ENCODE results near the gene SMG7. TPM values are rescaled to one million over a fixed set of nuclear protein-coding genes. Genes with fewer than 3 reads are reported as not detected.

Gene SMG7
- total and polyA plus RNA-seq, 2 donors (not counting 3 experiments of a cell fraction or from before 2014, with no cell fraction given) = 25.4 to 47.1 TPM

DNA sequence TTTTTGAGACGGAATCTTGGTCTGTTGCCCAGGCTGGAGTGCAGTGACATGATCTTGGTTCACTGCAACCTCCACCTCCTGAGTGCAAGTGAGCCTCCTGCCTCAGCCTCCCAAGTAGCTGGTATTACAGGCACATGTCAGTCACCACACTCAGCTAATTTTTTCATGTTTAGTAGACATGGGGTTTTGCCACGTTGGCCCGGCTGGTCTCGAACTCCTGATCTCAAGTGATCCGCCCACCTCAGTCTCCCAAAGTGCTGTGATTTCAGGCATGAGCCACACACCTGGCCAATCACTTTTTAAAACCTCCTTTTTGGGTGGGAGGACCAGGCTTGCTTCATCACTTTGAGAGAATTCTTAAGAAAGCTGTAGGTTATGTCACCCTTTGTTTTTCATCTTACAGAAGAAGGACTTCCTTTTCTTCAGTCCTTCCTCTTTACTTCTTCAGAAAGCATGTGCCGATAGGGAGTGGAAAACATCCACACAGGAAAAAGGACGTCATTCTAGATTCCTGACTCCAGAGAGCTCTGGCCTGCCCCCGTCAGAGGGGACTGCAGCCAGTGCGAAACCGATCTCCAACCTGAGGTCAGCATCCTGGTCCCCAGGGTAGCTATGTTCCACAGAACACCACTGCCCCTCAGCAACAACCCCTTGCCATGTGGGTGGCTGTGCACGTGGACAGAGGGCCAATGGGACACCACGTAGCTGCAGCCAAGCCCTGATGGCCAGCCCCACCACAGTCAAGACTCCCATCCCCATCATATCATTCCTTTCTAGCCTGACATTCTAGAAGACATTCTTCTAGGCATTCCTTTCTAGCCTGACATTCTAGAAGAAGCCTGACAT lies 96.1 kb downstream of the SMG7 start:
- FAIRE-seq = peak; percentile 74
- peak; percentile 63 for DNase-seq (ENCODE audit: low read depth, low spot score)
- Histone ChIP-seq H3K27me3 (ENCODE audit: control insufficient read depth in 2 of 2, insufficient read depth in 2 of 2, low read length in 2 of 2) (no peaks in the 10 kb centered on the region), H3K9ac (replicated peaks; ENCODE audit: extremely low read depth, insufficient read depth, low read length) (no peak overlapping the region), H3K4me3 (replicated peaks in 1 of 3; ENCODE audit: insufficient read depth in 1 of 3, low read depth in 1 of 3, low read length in 3 of 3) (no peak overlapping the region), H3K9me1 (replicated peaks; ENCODE audit: control insufficient read depth, extremely low read depth, insufficient read depth, low read length) (no peaks in the 10 kb centered on the region), H3K27ac (ENCODE audit: insufficient read depth, low read depth, low read length) (no peak overlapping the region), H2AFZ (ENCODE audit: low read depth, low read length) (peak overlapping the region; percentile 27), H4K20me1 (replicated peaks; ENCODE audit: control insufficient read depth, extremely low read depth, insufficient read depth, low read length) (no peaks in the 10 kb centered on the region), H3K36me3 (ENCODE audit: control insufficient read depth in 2 of 2, extremely low read depth in 1 of 2, insufficient read depth in 2 of 2, low read length in 2 of 2) (no peaks in the 10 kb centered on the region), H3K79me2 (ENCODE audit: control insufficient read depth, insufficient read depth, low read length) (no peaks in the 10 kb centered on the region), H3K4me2 (ENCODE audit: insufficient read depth, low read length) (no peak overlapping the region), H3K9me3 (replicated peaks; ENCODE audit: control insufficient read depth, insufficient read depth, low read length) (no peaks in the 10 kb centered on the region), H3K4me1 (ENCODE audit: control insufficient read depth, extremely low read depth, insufficient read depth, low read length) (peaks cover 4% of the 10 kb centered on the region)
- intact Hi-C loops (cut with micrococcal nuclease) = no loop called here
- TF ChIP-seq POLR2AphosphoS5 (IDR thresholded peaks at IDR 0.05; ENCODE audit: insufficient read depth, low read depth, low read length) (no peak), MYC (IDR thresholded peaks at IDR 0.05; ENCODE audit: low read depth, low read length) (no peak), FOS (IDR thresholded peaks at IDR 0.05; ENCODE audit: borderline replicate concordance, insufficient read depth, low read length) (no peak)
- no TSS peak for BruUV-seq (replicated peaks)
- CTCF ChIA-PET = interaction anchor here (1.5 to 1.8 kb wide), 2 partner anchors 10 to 12 kb away, joined by 5 to 6 read pairs; no protein-coding TSS in a partner anchor
- POLR2A ChIA-PET = no interaction called here
- dilution Hi-C loops (cut with MboI; ENCODE audit: extremely low pct_ligation_motif_present, low sequenced_read_pairs) = no loop called here

DNA sequence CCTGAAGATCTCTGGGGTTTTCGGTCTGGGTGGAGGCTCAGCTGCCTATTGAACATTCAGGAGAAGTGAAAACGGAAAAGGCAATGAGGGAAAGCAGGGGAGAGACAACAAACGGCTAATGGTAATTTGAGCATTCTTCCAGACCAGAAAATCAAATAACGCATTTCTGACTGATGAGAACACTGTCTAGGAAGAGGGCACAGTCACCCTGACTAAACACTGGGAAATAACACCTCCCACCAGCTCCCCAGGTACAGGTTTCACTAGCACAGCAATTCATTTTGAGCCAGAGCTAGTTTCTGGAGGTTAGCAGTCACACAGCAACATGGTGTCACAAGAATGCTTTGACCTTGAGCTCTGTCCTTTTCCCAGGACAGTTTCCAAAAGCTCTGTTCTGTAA lies 96.8 kb downstream of the SMG7 start:
- Histone ChIP-seq H3K4me2 (ENCODE audit: insufficient read depth, low read length) (no peak overlapping the region), H3K27ac (ENCODE audit: insufficient read depth, low read depth, low read length) (no peak overlapping the region), H3K4me1 (ENCODE audit: control insufficient read depth, extremely low read depth, insufficient read depth, low read length) (peaks cover 4% of the 10 kb centered on the region), H3K36me3 (ENCODE audit: control insufficient read depth in 2 of 2, extremely low read depth in 1 of 2, insufficient read depth in 2 of 2, low read length in 2 of 2) (no peaks in the 10 kb centered on the region), H3K9me3 (replicated peaks; ENCODE audit: control insufficient read depth, insufficient read depth, low read length) (no peaks in the 10 kb centered on the region), H4K20me1 (replicated peaks; ENCODE audit: control insufficient read depth, extremely low read depth, insufficient read depth, low read length) (no peaks in the 10 kb centered on the region), H3K4me3 (replicated peaks in 1 of 3; ENCODE audit: insufficient read depth in 1 of 3, low read depth in 1 of 3, low read length in 3 of 3) (no peak overlapping the region), H3K27me3 (ENCODE audit: control insufficient read depth in 2 of 2, insufficient read depth in 2 of 2, low read length in 2 of 2) (no peaks in the 10 kb centered on the region), H3K79me2 (ENCODE audit: control insufficient read depth, insufficient read depth, low read length) (no peaks in the 10 kb centered on the region), H3K9ac (replicated peaks; ENCODE audit: extremely low read depth, insufficient read depth, low read length) (no peak overlapping the region), H3K9me1 (replicated peaks; ENCODE audit: control insufficient read depth, extremely low read depth, insufficient read depth, low read length) (no peaks in the 10 kb centered on the region), H2AFZ (ENCODE audit: low read depth, low read length) (no peak overlapping the region)
- POLR2A ChIA-PET = no interaction called here
- CTCF ChIA-PET = interaction anchor here (1.5 to 1.8 kb wide), 2 partner anchors 9 to 11 kb away, joined by 5 to 6 read pairs; no protein-coding TSS in a partner anchor
- dilution Hi-C loops (cut with MboI; ENCODE audit: extremely low pct_ligation_motif_present, low sequenced_read_pairs) (no loop called here), intact Hi-C loops (cut with micrococcal nuclease) (no loop called here)
- TF ChIP-seq GATA2 (IDR thresholded peaks at IDR 0.05; ENCODE audit: insufficient read depth, insufficient read length, low read depth, low read length) (no peak), POLR2AphosphoS5 (IDR thresholded peaks at IDR 0.05; ENCODE audit: insufficient read depth, low read depth, low read length) (no peak), FOS (IDR thresholded peaks at IDR 0.05; ENCODE audit: borderline replicate concordance, insufficient read depth, low read length) (no peak), MYC (IDR thresholded peaks at IDR 0.05; ENCODE audit: low read depth, low read length) (no peak), POLR2A (IDR thresholded peaks at IDR 0.05; ENCODE audit: low read depth, low read length) (no peak), EZH2 (IDR thresholded peaks at IDR 0.05; ENCODE audit: borderline replicate concordance, low read depth, low read length, severe bottlenecking) (no peak), JUN (IDR thresholded peaks at IDR 0.05; ENCODE audit: borderline replicate concordance, insufficient read depth, insufficient read length, low read depth) (no peak)
- TF ChIP-seq, protein P1, sequence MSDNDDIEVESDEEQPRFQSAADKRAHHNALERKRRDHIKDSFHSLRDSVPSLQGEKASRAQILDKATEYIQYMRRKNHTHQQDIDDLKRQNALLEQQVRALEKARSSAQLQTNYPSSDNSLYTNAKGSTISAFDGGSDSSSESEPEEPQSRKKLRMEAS (IDR thresholded peaks at IDR 0.05; ENCODE audit: insufficient read depth, insufficient read length) = no peak
- TF ChIP-seq, protein P2, sequence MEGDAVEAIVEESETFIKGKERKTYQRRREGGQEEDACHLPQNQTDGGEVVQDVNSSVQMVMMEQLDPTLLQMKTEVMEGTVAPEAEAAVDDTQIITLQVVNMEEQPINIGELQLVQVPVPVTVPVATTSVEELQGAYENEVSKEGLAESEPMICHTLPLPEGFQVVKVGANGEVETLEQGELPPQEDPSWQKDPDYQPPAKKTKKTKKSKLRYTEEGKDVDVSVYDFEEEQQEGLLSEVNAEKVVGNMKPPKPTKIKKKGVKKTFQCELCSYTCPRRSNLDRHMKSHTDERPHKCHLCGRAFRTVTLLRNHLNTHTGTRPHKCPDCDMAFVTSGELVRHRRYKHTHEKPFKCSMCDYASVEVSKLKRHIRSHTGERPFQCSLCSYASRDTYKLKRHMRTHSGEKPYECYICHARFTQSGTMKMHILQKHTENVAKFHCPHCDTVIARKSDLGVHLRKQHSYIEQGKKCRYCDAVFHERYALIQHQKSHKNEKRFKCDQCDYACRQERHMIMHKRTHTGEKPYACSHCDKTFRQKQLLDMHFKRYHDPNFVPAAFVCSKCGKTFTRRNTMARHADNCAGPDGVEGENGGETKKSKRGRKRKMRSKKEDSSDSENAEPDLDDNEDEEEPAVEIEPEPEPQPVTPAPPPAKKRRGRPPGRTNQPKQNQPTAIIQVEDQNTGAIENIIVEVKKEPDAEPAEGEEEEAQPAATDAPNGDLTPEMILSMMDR (IDR thresholded peaks at IDR 0.05; ENCODE audit: extremely low read depth in 1 of 2, insufficient read depth in 1 of 2, low read depth in 1 of 2, low read length in 2 of 2) = no peak
- no peak for FAIRE-seq
- no peak for DNase-seq (ENCODE audit: low read depth, low spot score)
- no TSS peak for BruUV-seq (replicated peaks)
